BE2C (cell line): ENCODE measurements around the gene SDF4.

Experiments
- DNase-seq: peaks from one replicate; pipeline ENCODE4 v3.0.0-alpha.2; 2020
- H3K27me3 ChIP-seq: fragments of 250-450 bp; sonication (Bioruptor Pico); 2 replicates; pipeline ENCODE4 v1.5.1; 2020; ENCODE audit warnings: mild to moderate bottlenecking
- H3K36me3 ChIP-seq: fragments of 250-450 bp; sonication (Bioruptor Pico); 2 replicates; pipeline ENCODE4 v1.5.1; 2020; ENCODE audit warnings: mild to moderate bottlenecking
- H3K4me1 ChIP-seq: fragments of 250-450 bp; sonication (Bioruptor Pico); 2 replicates; pipeline ENCODE4 v1.5.1; 2020
- H3K4me3 ChIP-seq: 2 replicates; pipeline ENCODE4 v1.5.1; 2011; ENCODE audit warnings: low read depth, low read length
- H3K9me3 ChIP-seq: fragments of 250-450 bp; sonication (Bioruptor Pico); 2 replicates; pipeline ENCODE4 v1.5.1; 2020
- TF ChIP-seq, protein P1 (sequence below): IDR thresholded peaks from 2 replicates; pipeline ENCODE4 v1.5.1; 2012; ENCODE audit warnings: mild to moderate bottlenecking, low read depth, low read length

SDF4 gene

DNA sequence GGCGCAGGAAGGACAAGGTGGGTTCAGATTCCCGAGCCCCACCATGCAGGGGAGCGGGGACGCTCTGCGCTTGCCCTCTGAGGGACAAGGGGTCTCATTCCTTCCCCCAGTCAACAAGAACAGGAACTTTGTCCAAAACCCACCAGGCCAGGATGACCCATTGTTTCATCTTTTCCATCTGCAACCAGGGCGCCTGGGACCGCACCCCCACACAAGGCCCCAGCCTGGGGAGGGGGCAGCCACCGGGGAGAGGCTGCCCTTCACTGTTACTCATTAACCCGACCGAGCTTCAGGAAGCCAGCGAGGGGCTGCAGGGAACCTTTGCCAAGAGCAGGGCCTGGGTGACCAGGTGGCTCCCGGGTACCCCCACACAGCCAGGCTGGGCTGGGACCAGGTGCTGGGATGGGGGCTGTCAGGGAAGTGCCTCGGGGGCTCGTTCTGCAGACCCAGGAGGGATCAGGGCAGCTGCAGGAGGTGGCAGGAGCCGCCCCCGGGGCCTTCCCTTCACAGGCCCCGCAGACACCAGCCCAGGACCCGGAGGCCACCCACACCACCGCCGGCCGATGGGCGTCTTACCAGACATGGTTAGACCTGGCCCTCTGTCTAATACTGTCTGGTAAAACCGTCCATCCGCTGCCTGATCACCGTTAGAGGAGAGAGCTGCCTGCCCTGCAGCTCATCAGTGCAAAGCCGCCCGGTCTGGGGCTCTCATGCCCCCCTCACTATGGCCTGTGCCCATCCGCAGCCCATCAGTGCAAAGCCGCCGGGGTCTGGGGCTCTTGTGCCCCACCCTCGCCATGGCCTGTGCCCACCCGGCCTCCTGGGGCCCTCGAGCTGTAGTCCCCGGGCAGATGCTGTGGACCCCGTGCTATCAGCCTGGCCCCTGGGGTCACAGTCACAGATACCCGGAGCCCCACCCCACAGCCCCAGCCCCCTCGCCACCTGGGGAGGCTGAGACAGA, 63.1 kb downstream of the SDF4 start:
- Histone ChIP-seq H3K27me3 (peaks cover 33% of the 10 kb centered on the region), H3K4me3 (no peak overlapping the region), H3K4me1 (no peaks in the 10 kb centered on the region), H3K9me3 (no peaks in the 10 kb centered on the region), H3K36me3 (no peaks in the 10 kb centered on the region)
- TF ChIP-seq, protein P1, sequence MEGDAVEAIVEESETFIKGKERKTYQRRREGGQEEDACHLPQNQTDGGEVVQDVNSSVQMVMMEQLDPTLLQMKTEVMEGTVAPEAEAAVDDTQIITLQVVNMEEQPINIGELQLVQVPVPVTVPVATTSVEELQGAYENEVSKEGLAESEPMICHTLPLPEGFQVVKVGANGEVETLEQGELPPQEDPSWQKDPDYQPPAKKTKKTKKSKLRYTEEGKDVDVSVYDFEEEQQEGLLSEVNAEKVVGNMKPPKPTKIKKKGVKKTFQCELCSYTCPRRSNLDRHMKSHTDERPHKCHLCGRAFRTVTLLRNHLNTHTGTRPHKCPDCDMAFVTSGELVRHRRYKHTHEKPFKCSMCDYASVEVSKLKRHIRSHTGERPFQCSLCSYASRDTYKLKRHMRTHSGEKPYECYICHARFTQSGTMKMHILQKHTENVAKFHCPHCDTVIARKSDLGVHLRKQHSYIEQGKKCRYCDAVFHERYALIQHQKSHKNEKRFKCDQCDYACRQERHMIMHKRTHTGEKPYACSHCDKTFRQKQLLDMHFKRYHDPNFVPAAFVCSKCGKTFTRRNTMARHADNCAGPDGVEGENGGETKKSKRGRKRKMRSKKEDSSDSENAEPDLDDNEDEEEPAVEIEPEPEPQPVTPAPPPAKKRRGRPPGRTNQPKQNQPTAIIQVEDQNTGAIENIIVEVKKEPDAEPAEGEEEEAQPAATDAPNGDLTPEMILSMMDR: no peak
- peak; percentile 31 for DNase-seq

DNA sequence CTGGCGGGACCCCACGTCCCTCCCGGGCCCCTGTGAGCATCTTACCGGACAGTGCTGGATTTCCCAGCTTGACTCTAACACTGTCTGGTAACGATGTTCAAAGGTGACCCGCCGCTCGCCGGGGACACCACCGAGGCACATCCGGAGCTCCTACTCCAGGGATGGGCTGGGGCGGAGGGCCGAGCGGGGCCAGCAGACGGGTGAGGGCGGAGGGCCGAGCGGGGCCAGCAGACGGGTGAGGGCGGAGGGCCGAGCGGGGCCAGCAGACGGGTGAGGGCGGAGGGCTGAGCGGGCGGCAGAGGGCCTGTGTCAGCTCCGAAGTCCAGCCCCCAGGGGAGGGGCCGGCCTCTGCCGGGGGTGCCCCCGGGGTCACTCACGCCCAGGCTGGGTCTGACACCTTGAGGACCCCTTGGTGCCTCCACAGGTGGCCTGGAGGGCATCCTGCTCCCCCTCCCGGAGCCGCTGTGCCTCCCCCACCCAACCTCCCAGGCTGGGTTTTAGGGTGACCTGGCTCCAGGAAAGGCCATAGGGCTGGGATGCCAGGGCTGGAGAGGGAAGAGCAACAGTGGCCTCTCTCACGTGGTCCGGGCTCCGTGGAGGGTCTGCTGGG, 63.9 kb downstream of the SDF4 start:
- H3K27me3 ChIP-seq: peaks cover 25% of the 10 kb centered on the region
- H3K4me1 ChIP-seq: no peaks in the 10 kb centered on the region
- TF ChIP-seq, protein P1: no peak
- H3K4me3 ChIP-seq: no peak overlapping the region
- DNase-seq: peak; percentile 9
- no peaks in the 10 kb centered on the region for H3K36me3 ChIP-seq
- H3K9me3 ChIP-seq: no peaks in the 10 kb centered on the region

DNA sequence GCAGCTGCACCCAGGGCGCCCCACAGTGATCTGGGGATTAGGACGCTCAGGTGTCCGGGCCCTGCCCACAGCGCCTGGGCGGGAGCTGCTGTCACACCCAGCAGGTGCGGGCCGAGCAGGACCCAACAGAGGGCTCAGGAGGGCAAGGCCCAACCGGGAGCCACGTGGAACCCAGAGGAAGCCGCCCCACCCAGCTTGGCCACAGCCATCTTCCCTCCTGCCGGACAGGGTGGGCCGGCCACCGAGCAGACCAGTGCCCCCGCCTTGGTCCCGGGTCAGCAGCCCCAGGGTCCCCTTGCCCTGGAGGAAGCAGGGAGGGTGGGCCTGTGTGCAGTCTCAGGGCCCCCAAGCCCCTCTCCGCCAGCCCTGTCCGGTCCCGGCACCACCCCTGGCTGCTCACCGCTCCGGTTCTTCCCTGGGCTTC, 64.4 kb downstream of the SDF4 start:
- peaks cover 24% of the 10 kb centered on the region for H3K27me3 ChIP-seq
- no peak for DNase-seq

More for the DNA sequence above, 64.4 kb downstream of the SDF4 start:
- Histone ChIP-seq H3K4me3 (no peak overlapping the region), H3K4me1 (no peaks in the 10 kb centered on the region), H3K9me3 (no peaks in the 10 kb centered on the region), H3K36me3 (no peaks in the 10 kb centered on the region)
- TF ChIP-seq, protein P1: no peak
